Vagina (tissue), 2 donors: ENCODE data around the gene VPS35L. TPM values are rescaled to one million over a fixed set of nuclear protein-coding genes. Genes with fewer than 3 reads are reported as not detected.
A peak's percentile ranks its signal among the peaks of the same experiment; 100 is the strongest.

Experiments used
- DNase-seq, 2 donors: peaks; one replicate each; pipeline ENCODE4 v3.0.0-alpha.2; 2017; ENCODE audit errors: extremely low spot score in 2 of 2
- H3K27ac ChIP-seq: fragments of 200-600 bp; sonication (generic); one replicate; pipeline ENCODE4 v1.5.1; 2019
- H3K27me3 ChIP-seq: fragments of 200-600 bp; sonication (generic); one replicate; pipeline ENCODE4 v1.5.1; 2019
- H3K36me3 ChIP-seq, 2 donors: fragments of 200-600 bp; sonication (generic); one replicate each; pipeline ENCODE4 v1.5.1; 2017 to 2019
- H3K4me1 ChIP-seq: fragments of 200-600 bp; sonication (generic); one replicate; pipeline ENCODE4 v1.5.1; 2019
- H3K4me3 ChIP-seq, 2 donors: fragments of 200-600 bp; sonication (generic); 1 replicate in 1 of 2; 2 replicates in 1 of 2; pipeline ENCODE4 v1.5.1; 2016 to 2019
- H3K9me3 ChIP-seq: fragments of 200-600 bp; sonication (generic); one replicate; pipeline ENCODE4 v1.5.1; 2019
- POLR2A ChIP-seq, 2 donors: fragments of 450-650 bp; IDR thresholded peaks; one replicate each; pipeline ENCODE4 v1.6.1; 2017; ENCODE audit warnings: antibody characterized with exemption in 2 of 2, mild to moderate bottlenecking in 2 of 2, moderate library complexity in 2 of 2
- POLR2AphosphoS5 ChIP-seq, 2 donors: sonication (generic); formaldehyde crosslinking; IDR thresholded peaks; one replicate each; pipeline ENCODE4 v1.9.0; 2017; ENCODE audit warnings: antibody characterized with exemption in 2 of 2, mild to moderate bottlenecking in 2 of 2, low read depth in 1 of 2; ENCODE audit not compliant: insufficient read depth in 1 of 2
- intact Hi-C: fragments of 100-400 bp; cut with DNase I; formaldehyde crosslinking; loops from one replicate; pipeline ENCODE4 v1.15.1; 2023
- total RNA-seq: library from RNA; depleted of rRNA; stranded (reverse); fragments of >200 nt; gene quantifications from one replicate; pipeline ENCODE4 v1.2.3, GENCODE V29; 2016
- TF ChIP-seq, protein P1 (sequence below), 3 experiments: fragments of 450-650 bp in 2 of 3; fragments of 200-600 bp in 1 of 3; sonication (generic) in 1 of 3; IDR thresholded peaks; one replicate each; pipeline ENCODE4 v1.5.1; 2017 to 2019; ENCODE audit warnings: antibody characterized with exemption in 3 of 3, mild to moderate bottlenecking in 2 of 3, moderate library complexity in 2 of 3

Gene VPS35L
- total RNA-seq, 1 donor from 2014 or later: 39.8 TPM

DNA sequence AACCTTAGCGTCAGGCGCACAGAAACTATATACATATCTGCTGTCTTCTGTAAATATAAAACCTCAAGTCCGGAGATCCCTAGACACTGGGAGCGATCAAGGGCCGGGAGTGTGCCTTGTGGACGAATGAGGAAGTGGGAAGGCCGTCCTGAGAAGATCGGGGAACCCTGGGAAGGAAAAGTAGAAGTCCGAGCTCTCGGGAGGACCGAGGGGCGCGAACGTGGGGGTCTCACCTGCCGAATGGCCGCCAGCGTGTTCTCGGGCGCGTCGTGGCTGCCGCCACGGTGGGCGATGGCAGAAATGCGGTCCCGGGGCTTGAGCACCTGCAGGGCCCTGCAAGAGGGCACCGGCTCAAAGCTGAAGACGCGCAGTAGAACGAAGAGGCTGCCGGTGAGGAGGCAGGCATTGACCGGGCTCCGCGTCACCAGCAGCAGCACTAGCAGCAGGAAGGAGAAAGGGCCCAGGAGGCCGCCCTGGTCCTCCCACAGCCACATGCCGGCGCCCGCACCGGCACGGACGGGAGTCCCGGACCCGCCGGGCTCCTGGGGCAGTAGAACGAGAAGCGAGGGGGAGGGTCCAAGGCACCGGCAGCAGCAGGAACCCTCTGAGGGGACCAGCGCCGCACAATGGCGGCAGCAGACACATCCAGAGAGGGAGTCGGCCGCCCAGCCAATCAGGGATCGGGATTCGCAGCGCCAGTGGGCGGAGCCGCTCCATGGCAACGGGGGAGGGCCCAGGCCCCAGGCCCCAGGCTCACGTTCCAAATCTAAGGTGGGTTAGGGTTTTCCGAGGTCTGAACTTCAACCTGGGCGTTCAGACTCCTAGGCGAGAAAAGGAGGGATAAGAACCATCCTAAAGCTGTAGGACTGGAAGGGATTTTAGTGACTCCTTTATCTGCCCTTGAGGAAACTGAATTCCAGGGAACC is 33.8 kb upstream of the VPS35L start, which contains the start of gene GDE1:
Gene GDE1, minus strand, starts transcription at position 628 of the 926 bp plus-strand sequence. Its CDS starts 134 bp downstream, at position 494.
- Histone ChIP-seq H3K4me1 (peaks cover 57% of the 10 kb centered on the region), H3K36me3 (peaks cover 0 to 5% of the 10 kb centered on the region in 2 donors), H3K4me3 (peak within 1 kb of the TSS; percentile 78 to 79), H3K27me3 (no peaks in the 10 kb centered on the region), H3K9me3 (no peaks in the 10 kb centered on the region), H3K27ac (peak within 1 kb of the TSS; percentile 79)
- TF ChIP-seq, protein P1, sequence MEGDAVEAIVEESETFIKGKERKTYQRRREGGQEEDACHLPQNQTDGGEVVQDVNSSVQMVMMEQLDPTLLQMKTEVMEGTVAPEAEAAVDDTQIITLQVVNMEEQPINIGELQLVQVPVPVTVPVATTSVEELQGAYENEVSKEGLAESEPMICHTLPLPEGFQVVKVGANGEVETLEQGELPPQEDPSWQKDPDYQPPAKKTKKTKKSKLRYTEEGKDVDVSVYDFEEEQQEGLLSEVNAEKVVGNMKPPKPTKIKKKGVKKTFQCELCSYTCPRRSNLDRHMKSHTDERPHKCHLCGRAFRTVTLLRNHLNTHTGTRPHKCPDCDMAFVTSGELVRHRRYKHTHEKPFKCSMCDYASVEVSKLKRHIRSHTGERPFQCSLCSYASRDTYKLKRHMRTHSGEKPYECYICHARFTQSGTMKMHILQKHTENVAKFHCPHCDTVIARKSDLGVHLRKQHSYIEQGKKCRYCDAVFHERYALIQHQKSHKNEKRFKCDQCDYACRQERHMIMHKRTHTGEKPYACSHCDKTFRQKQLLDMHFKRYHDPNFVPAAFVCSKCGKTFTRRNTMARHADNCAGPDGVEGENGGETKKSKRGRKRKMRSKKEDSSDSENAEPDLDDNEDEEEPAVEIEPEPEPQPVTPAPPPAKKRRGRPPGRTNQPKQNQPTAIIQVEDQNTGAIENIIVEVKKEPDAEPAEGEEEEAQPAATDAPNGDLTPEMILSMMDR (IDR thresholded peaks at IDR 0.05): no peak
- TF ChIP-seq POLR2A (IDR thresholded peaks at IDR 0.05): peak in 1 of 2 donors; percentile 91
- peak; percentile 83 to 96 for TF ChIP-seq POLR2AphosphoS5 (IDR thresholded peaks at IDR 0.05; ENCODE audit: insufficient read depth in 1 of 2, low read depth in 1 of 2)
- intact Hi-C loops: no loop called here
- peak in 1 of 2 donors; percentile 96 for DNase-seq

DNA sequence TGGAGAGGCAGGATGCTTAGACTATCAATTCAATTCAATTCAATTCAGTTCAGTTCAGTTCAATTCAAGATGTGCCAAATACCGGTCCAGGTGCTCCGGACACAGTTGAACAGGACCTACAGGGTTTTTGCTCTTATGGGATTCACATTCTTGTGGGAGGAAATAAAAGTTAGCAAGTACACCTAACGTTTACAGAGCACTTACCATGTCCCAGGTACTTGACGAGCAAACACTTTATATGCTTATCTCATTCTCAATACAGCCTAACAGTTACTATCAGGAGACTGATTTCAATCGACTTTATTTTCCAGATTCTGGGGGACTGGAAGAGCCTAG is 33.1 kb upstream of the VPS35L start:
- Histone ChIP-seq H3K4me3 (peak overlapping the region; percentile 78 to 79), H3K4me1 (peaks cover 57% of the 10 kb centered on the region), H3K27me3 (no peaks in the 10 kb centered on the region), H3K9me3 (no peaks in the 10 kb centered on the region), H3K36me3 (no peaks in the 10 kb centered on the region), H3K27ac (peak overlapping the region; percentile 79)
- TF ChIP-seq POLR2A (IDR thresholded peaks at IDR 0.05) (no peak), POLR2AphosphoS5 (IDR thresholded peaks at IDR 0.05; ENCODE audit: insufficient read depth in 1 of 2, low read depth in 1 of 2) (no peak)
- TF ChIP-seq, protein P1 (IDR thresholded peaks at IDR 0.05): no peak
- intact Hi-C loops: no loop called here
- no peak for DNase-seq

DNA sequence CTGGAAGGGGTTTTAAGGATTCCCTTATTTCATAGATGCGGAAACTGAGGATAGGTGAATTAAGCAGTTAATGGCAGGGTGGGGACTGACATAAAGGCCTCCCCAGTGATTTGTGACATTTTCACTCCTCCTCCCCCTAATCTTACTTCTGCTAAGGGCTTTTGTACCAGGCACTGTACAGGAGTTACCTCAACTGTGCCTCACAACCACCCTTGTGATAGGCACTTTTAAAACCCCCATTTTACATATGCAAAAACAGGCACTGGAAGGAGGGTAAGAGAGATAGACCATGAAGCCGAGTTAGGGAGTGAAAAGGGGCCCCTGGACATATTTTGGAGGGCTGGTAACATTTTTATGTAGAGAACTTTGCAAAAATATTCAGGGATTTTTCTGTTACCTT is 32.7 kb upstream of the VPS35L start:
- intact Hi-C loops: no loop called here

DNA sequence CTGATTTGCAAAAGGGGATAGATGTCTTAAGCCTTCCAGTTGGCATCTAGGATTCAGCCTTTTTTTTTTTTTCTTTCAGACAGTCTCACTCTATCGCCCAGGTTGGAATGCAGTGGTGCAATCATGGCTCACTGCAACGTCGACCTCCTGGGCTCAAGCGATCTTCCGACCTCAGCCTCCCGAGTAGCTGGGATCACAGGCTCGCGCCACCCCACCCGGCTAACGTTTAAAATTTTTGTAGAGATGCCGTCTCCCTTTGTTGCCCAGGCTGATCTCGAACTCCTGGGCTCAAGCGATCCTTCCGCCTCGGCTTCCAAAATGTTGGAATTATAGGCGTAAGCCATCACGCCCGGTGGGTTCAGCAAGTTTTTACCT is 32.3 kb upstream of the VPS35L start:
- Histone ChIP-seq H3K27ac (no peak overlapping the region), H3K36me3 (peaks cover 0 to 4% of the 10 kb centered on the region in 2 donors), H3K9me3 (no peaks in the 10 kb centered on the region), H3K4me1 (peaks cover 49% of the 10 kb centered on the region), H3K27me3 (no peaks in the 10 kb centered on the region), H3K4me3 (peak overlapping the region in 1 of 2 donors; percentile 95)
- TF ChIP-seq POLR2AphosphoS5 (IDR thresholded peaks at IDR 0.05; ENCODE audit: insufficient read depth in 1 of 2, low read depth in 1 of 2) (no peak), POLR2A (IDR thresholded peaks at IDR 0.05) (no peak)
- TF ChIP-seq, protein P1 (IDR thresholded peaks at IDR 0.05): no peak
- intact Hi-C loops: no loop called here
- no peak for DNase-seq

More for the DNA sequence above, 32.7 kb upstream of the VPS35L start:
- Histone ChIP-seq H3K4me1 (peaks cover 54% of the 10 kb centered on the region), H3K36me3 (peaks cover 0 to under 1% of the 10 kb centered on the region in 2 donors), H3K4me3 (no peak overlapping the region), H3K27ac (no peak overlapping the region), H3K9me3 (no peaks in the 10 kb centered on the region), H3K27me3 (no peaks in the 10 kb centered on the region)
- no peak for TF ChIP-seq POLR2AphosphoS5 (IDR thresholded peaks at IDR 0.05; ENCODE audit: insufficient read depth in 1 of 2, low read depth in 1 of 2)
- TF ChIP-seq, protein P1 (IDR thresholded peaks at IDR 0.05): no peak
- TF ChIP-seq POLR2A (IDR thresholded peaks at IDR 0.05): no peak
- DNase-seq: no peak
